ENCODE measurements around the gene DUSP8.

The DUSP8 gene

GRCh38 chr11:1574933-1575242 is 2.8 kb upstream of the DUSP8 start (continued):
- no peak for TF ChIP-seq TSHZ2 (CRISPR knock-in tag; IDR thresholded peaks at IDR 0.05)

- peak; percentile 74 for ATAC-seq
Observed at GRCh38 chr11:1574238-1574932, 2.3 kb upstream of the DUSP8 start.

GRCh38 chr11:1573903-1574237 is 1.8 kb upstream of the DUSP8 start:
- peak; percentile 43 for ATAC-seq
- TF ChIP-seq PPARA (CRISPR knock-in tag; IDR thresholded peaks at IDR 0.05; ENCODE audit: borderline replicate concordance) (no peak), ARNTL (CRISPR knock-in tag; IDR thresholded peaks at IDR 0.05; ENCODE audit: borderline replicate concordance, low read depth) (no peak), CSDC2 (CRISPR knock-in tag; IDR thresholded peaks at IDR 0.05) (no peak), ISL1 (CRISPR knock-in tag; IDR thresholded peaks at IDR 0.05) (no peak), POU6F1 (CRISPR knock-in tag; IDR thresholded peaks at IDR 0.05; ENCODE audit: borderline replicate concordance, low read depth) (no peak), ZNF565 (CRISPR knock-in tag; conservative IDR thresholded peaks at IDR 0.05; ENCODE audit: low read depth) (no peak), CREB5 (CRISPR knock-in tag; IDR thresholded peaks at IDR 0.05; ENCODE audit: low read depth) (no peak), OSR1 (CRISPR knock-in tag; IDR thresholded peaks at IDR 0.05) (no peak), ZC3H10 (CRISPR knock-in tag; IDR thresholded peaks at IDR 0.05) (no peak), CSRNP3 (CRISPR knock-in tag; IDR thresholded peaks at IDR 0.05) (no peak), TOX (CRISPR knock-in tag; IDR thresholded peaks at IDR 0.05; ENCODE audit: borderline replicate concordance) (no peak), RARB (CRISPR knock-in tag; IDR thresholded peaks at IDR 0.05) (no peak), PATZ1 (CRISPR knock-in tag; IDR thresholded peaks at IDR 0.05; ENCODE audit: borderline replicate concordance) (no peak), ZFP30 (CRISPR knock-in tag; IDR thresholded peaks at IDR 0.05) (no peak), ZNF8 (CRISPR knock-in tag; IDR thresholded peaks at IDR 0.05) (no peak), BACH2 (CRISPR knock-in tag; IDR thresholded peaks at IDR 0.05; ENCODE audit: borderline replicate concordance) (no peak), TCF4 (CRISPR knock-in tag; IDR thresholded peaks at IDR 0.05; ENCODE audit: borderline replicate concordance) (no peak), GLIS3 (CRISPR knock-in tag; IDR thresholded peaks at IDR 0.05) (no peak), ESRRG (CRISPR knock-in tag; IDR thresholded peaks at IDR 0.05) (no peak)

More at GRCh38 chr11:1574238-1574932, 2.3 kb upstream of the DUSP8 start:
- TF ChIP-seq ZNF8 (CRISPR knock-in tag; IDR thresholded peaks at IDR 0.05), result no peak
- TF ChIP-seq PPARA (CRISPR knock-in tag; IDR thresholded peaks at IDR 0.05; ENCODE audit: borderline replicate concordance), result no peak
- TF ChIP-seq TCF4 (CRISPR knock-in tag; IDR thresholded peaks at IDR 0.05; ENCODE audit: borderline replicate concordance), result no peak
- TF ChIP-seq RARB (CRISPR knock-in tag; IDR thresholded peaks at IDR 0.05), result no peak
- TF ChIP-seq ZNF70 (CRISPR knock-in tag; IDR thresholded peaks at IDR 0.05), result no peak
- TF ChIP-seq ZFP30 (CRISPR knock-in tag; IDR thresholded peaks at IDR 0.05), result no peak
- no peak for TF ChIP-seq CREB5 (CRISPR knock-in tag; IDR thresholded peaks at IDR 0.05; ENCODE audit: low read depth)
- TF ChIP-seq OSR1 (CRISPR knock-in tag; IDR thresholded peaks at IDR 0.05), result no peak
- TF ChIP-seq ZNF565 (CRISPR knock-in tag; conservative IDR thresholded peaks at IDR 0.05; ENCODE audit: low read depth), result no peak
- no peak for TF ChIP-seq CSDC2 (CRISPR knock-in tag; IDR thresholded peaks at IDR 0.05)

Measured in SK-N-SH treated with all-trans-retinoic acid at 6 μM for 48 hours (cell line).